OCI-LY7 (cell line): Measurements from ENCODE around the gene MRRF. TPM values are rescaled to one million over a fixed set of nuclear protein-coding genes. Genes with fewer than 3 reads are reported as not detected.

Experiments used
- BruUV-seq: library from RNA; stranded (reverse); fragments of 400-500 nt; replicated peaks from 2 replicates; lab custom pipeline; 2021; lab: Mats Ljungman, UMichigan
- CTCF ChIA-PET: fragments of 300-600 bp; sonication (Branson Sonifier 250); formaldehyde crosslinking; loops from one replicate; lab custom pipeline; 2022; ENCODE audit warnings: antibody characterized with exemption; ENCODE audit not compliant: unreplicated experiment; lab: Charles Lee
- POLR2A ChIA-PET: fragments of 300-600 bp; sonication (Branson Sonifier 250); formaldehyde crosslinking; loops from one replicate; lab custom pipeline; 2022; ENCODE audit warnings: antibody characterized with exemption; lab: Charles Lee
- DNase-seq: peaks from one replicate; pipeline ENCODE4 v3.0.0-alpha.2; 2015; ENCODE audit warnings: low spot score
- H2AFZ ChIP-seq: fragments of 200-600 bp; sonication (generic), shearing (Covaris generic); 2 replicates; pipeline ENCODE4 v1.6.1; 2014; ENCODE audit warnings: mild to moderate bottlenecking, antibody characterized with exemption, low read length, moderate library complexity
- H3K27ac ChIP-seq: fragments of 200-600 bp; sonication (generic); 2 replicates; pipeline ENCODE4 v1.5.1; 2014; ENCODE audit warnings: mixed run types, low read depth, mild to moderate bottlenecking, moderate library complexity, low read length, inconsistent platforms; ENCODE audit not compliant: poor library complexity, severe bottlenecking
- H3K36me3 ChIP-seq: fragments of 200-600 bp; sonication (generic); 2 replicates; pipeline ENCODE4 v1.6.1; 2014; ENCODE audit warnings: mild to moderate bottlenecking, antibody characterized with exemption, low read length, moderate library complexity, mixed read lengths; ENCODE audit not compliant: insufficient read depth
- H3K4me1 ChIP-seq: fragments of 200-600 bp; sonication (generic); 2 replicates; pipeline ENCODE4 v1.5.1; 2014; ENCODE audit warnings: mild to moderate bottlenecking, low read length; ENCODE audit not compliant: insufficient read depth, poor library complexity, severe bottlenecking
- H3K4me2 ChIP-seq: fragments of 200-600 bp; sonication (generic); 2 replicates; pipeline ENCODE4 v1.6.1; 2014; ENCODE audit warnings: mild to moderate bottlenecking, low read length
- H3K4me3 ChIP-seq: fragments of 200-600 bp; sonication (generic); 2 replicates; pipeline ENCODE4 v1.5.1; 2014; ENCODE audit warnings: mild to moderate bottlenecking, low read depth, low read length; ENCODE audit not compliant: poor library complexity, severe bottlenecking
- H3K79me2 ChIP-seq: fragments of 200-600 bp; sonication (generic); 2 replicates; pipeline ENCODE4 v1.6.1; 2016; ENCODE audit warnings: low read depth, mild to moderate bottlenecking, low read length, moderate library complexity, mixed read lengths; ENCODE audit not compliant: insufficient read depth
- H3K9me2 ChIP-seq: fragments of 200-600 bp; sonication (generic); 2 replicates; pipeline ENCODE4 v1.6.1; 2016; ENCODE audit warnings: mild to moderate bottlenecking, low read length, mixed read lengths; ENCODE audit not compliant: insufficient read depth
- H3K9me3 ChIP-seq: fragments of 200-600 bp; sonication (generic); 2 replicates; pipeline ENCODE4 v1.6.1; 2014; ENCODE audit warnings: mild to moderate bottlenecking, mixed run types, low read length, mixed read lengths
- H4K20me1 ChIP-seq: fragments of 200-600 bp; sonication (generic); 2 replicates; pipeline ENCODE4 v1.6.1; 2014; ENCODE audit warnings: mild to moderate bottlenecking, antibody characterized with exemption, low read length, moderate library complexity, mixed read lengths; ENCODE audit not compliant: insufficient read depth
- EZH2phosphoT487 ChIP-seq: fragments of 200-600 bp; sonication (generic); IDR thresholded peaks from 2 replicates; pipeline ENCODE4 v1.6.1; 2018; ENCODE audit warnings: low read depth, borderline replicate concordance, mild to moderate bottlenecking, mixed run types, antibody characterized with exemption, low read length, moderate library complexity, mixed read lengths
- intact Hi-C: fragments of 100-400 bp; cut with micrococcal nuclease; formaldehyde crosslinking; loops from one replicate; pipeline ENCODE4 v1.10.0; 2022; ENCODE audit not compliant: unreplicated experiment
- total RNA-seq, 2 experiments: library from RNA; depleted of rRNA in 1 of 2; stranded (reverse); fragments of >200 nt in 1 of 2; shearing (Covaris generic) in 1 of 2; gene quantifications; 2 replicates each; pipeline ENCODE4 v1.2.3, GENCODE V29; 2014 to 2022
- TF ChIP-seq, protein P1 (sequence below): fragments of 200-600 bp; sonication (generic); conservative IDR thresholded peaks from 2 replicates; pipeline ENCODE4 v1.5.1; 2014; ENCODE audit warnings: mild to moderate bottlenecking, antibody characterized with exemption, low read length, moderate library complexity, mixed read lengths

The MRRF gene
- total RNA-seq, 2 experiments from 2014 or later: 46.1 to 53.2 TPM

DNA sequence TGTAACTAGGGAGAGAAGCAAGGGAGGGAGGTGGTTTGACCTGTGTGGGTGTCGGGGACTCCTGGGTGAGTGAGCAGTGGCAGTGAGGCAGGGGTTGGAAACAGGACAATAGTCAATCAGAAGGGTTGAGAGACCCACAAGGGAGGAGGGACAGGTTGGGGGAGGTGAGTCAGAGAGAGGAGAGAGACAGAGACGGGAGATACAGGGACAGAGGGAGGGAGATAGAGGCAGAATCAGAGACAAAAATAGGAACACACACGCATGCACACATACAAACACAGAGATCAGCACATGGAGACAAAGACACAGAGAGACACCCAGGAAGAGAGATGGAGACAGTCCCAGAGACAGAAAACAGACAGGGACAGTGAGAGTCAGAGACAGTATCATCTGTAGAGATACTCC, 66.8 kb downstream of the MRRF start:
- H3K4me3 ChIP-seq: no peak overlapping the region
- CTCF ChIA-PET: no interaction called here
- no peak for DNase-seq
- H4K20me1 ChIP-seq: no peaks in the 10 kb centered on the region
- no peak overlapping the region for H3K27ac ChIP-seq
- intact Hi-C loops: no loop called here
- no peaks in the 10 kb centered on the region for H3K9me2 ChIP-seq
- peaks cover 8% of the 10 kb centered on the region; the same call in 1 of the 2 replicates for H3K36me3 ChIP-seq
- H3K9me3 ChIP-seq: no peaks in the 10 kb centered on the region
- POLR2A ChIA-PET: no interaction called here
- no peak overlapping the region for H3K4me2 ChIP-seq
- TF ChIP-seq EZH2phosphoT487: no peak
- TF ChIP-seq, protein P1, sequence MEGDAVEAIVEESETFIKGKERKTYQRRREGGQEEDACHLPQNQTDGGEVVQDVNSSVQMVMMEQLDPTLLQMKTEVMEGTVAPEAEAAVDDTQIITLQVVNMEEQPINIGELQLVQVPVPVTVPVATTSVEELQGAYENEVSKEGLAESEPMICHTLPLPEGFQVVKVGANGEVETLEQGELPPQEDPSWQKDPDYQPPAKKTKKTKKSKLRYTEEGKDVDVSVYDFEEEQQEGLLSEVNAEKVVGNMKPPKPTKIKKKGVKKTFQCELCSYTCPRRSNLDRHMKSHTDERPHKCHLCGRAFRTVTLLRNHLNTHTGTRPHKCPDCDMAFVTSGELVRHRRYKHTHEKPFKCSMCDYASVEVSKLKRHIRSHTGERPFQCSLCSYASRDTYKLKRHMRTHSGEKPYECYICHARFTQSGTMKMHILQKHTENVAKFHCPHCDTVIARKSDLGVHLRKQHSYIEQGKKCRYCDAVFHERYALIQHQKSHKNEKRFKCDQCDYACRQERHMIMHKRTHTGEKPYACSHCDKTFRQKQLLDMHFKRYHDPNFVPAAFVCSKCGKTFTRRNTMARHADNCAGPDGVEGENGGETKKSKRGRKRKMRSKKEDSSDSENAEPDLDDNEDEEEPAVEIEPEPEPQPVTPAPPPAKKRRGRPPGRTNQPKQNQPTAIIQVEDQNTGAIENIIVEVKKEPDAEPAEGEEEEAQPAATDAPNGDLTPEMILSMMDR: no peak
- BruUV-seq: no TSS peak
- no peaks in the 10 kb centered on the region for H3K4me1 ChIP-seq
- H3K79me2 ChIP-seq: no peaks in the 10 kb centered on the region
- H2AFZ ChIP-seq: no peak overlapping the region

DNA sequence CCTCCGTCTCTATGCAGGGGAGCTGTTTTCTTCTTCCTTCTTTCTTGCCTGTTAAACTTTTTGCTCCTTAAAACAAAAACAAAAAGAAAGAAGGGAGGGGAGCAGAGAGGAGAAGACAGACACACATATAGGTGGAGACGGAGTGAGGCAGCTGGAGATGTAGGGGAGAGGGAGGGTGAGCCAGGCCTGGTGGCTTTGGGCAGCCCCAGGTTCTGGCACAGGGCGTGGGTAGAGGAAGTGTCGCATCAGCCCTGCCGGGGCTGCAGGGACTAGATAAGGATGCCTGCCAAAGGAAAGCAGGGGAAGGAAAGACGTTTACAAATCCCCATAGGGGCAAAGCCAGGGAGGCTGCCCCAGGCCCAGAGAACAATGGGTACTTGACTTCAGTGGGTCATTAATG, 67.4 kb downstream of the MRRF start:
- ChIA-PET POLR2A (no interaction called here), CTCF (no interaction called here)

DNA sequence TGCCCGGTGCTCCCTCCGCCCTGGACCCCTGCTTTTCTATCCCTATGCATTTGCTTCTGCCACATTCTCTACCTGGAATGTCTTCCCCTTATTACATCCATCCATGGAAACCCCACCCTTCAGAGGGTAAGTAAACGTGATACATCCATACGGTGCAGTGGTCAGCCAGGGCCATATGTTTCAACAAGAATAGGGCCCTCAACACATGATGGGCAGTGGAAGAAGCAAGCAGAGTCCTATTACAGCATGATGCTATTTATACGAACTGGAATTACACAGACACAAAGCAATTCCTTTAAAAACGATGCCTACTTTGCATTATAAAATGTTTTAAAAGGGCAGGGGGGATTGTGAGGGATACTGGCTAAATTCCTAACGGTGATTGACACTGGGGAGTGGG, 68.0 kb downstream of the MRRF start:
- Histone ChIP-seq H2AFZ (no peak overlapping the region), H3K9me3 (no peaks in the 10 kb centered on the region), H3K79me2 (no peaks in the 10 kb centered on the region), H3K36me3 (no peaks in the 10 kb centered on the region), H3K27ac (no peak overlapping the region), H4K20me1 (no peaks in the 10 kb centered on the region), H3K4me3 (no peak overlapping the region), H3K4me1 (peaks cover 10% of the 10 kb centered on the region), H3K4me2 (no peak overlapping the region), H3K9me2 (no peaks in the 10 kb centered on the region)
- no peak for DNase-seq
- ChIA-PET POLR2A (no interaction called here), CTCF (interaction anchor here (0.5 kb wide), 1 partner anchor 12 kb away, joined by 4 read pairs; no protein-coding TSS in a partner anchor)
- BruUV-seq: no TSS peak
- intact Hi-C loops: no loop called here
- TF ChIP-seq, protein P1: no peak

More for the DNA sequence above, 67.4 kb downstream of the MRRF start:
- Histone ChIP-seq H3K9me2 (no peaks in the 10 kb centered on the region), H3K4me2 (no peak overlapping the region), H3K4me1 (peaks cover 5% of the 10 kb centered on the region), H3K4me3 (no peak overlapping the region), H2AFZ (no peak overlapping the region), H3K36me3 (peaks cover 4% of the 10 kb centered on the region; the same call in 1 of the 2 replicates), H3K9me3 (no peaks in the 10 kb centered on the region), H3K79me2 (no peaks in the 10 kb centered on the region), H4K20me1 (no peaks in the 10 kb centered on the region), H3K27ac (no peak overlapping the region)
- BruUV-seq: no TSS peak
- DNase-seq: no peak
- TF ChIP-seq EZH2phosphoT487: no peak
- TF ChIP-seq, protein P1: no peak
- intact Hi-C loops: no loop called here
